CD4-positive, alpha-beta T cell (primary cell): ENCODE results near the gene ZC3H15. TPM values are rescaled to one million over a fixed set of nuclear protein-coding genes. Genes with fewer than 3 reads are reported as not detected.

Source experiments
- ATAC-seq: fragments of 200-7000 bp; cut with Tn5 transposase; one replicate; pipeline ENCODE4 v1.10.0; 2022; ENCODE audit warnings: mild to moderate bottlenecking; ENCODE audit not compliant: poor library complexity
- CTCF ChIA-PET: fragments of 350-600 bp; sonication (Branson Sonifier 250); formaldehyde crosslinking; loops from one replicate; lab custom pipeline; 2021; ENCODE audit warnings: antibody characterized with exemption, inconsistent platforms; lab: Charles Lee
- POLR2A ChIA-PET: fragments of 350-600 bp; sonication (Branson Sonifier 250); formaldehyde crosslinking; loops from one replicate; lab custom pipeline; 2021; ENCODE audit warnings: antibody characterized with exemption, inconsistent platforms; lab: Charles Lee
- DNase-seq, 14 experiments: peaks; one replicate each; pipeline ENCODE4 v3.0.0-alpha.2; 2013 to 2020; ENCODE audit warnings: mixed read lengths in 2 of 14
- H3K27ac ChIP-seq, 2 donors: one replicate each; pipeline versions ENCODE4 v1.5.1 to v1.7.0; 2013; ENCODE audit warnings: low read length in 2 of 2, low read depth in 1 of 2, mild to moderate bottlenecking in 1 of 2
- H3K27me3 ChIP-seq, 2 experiments: 1 replicate in 1 of 2; 2 replicates in 1 of 2; pipeline versions ENCODE4 v1.6.1 to v1.7.0; 2013; ENCODE audit warnings: low read length in 2 of 2, control low read depth in 1 of 2, mild to moderate bottlenecking in 1 of 2, moderate library complexity in 1 of 2; ENCODE audit not compliant: insufficient read depth in 2 of 2, control insufficient read depth in 1 of 2
- H3K36me3 ChIP-seq: one replicate; pipeline ENCODE4 v1.6.1; 2013; ENCODE audit warnings: low read length, control low read depth; ENCODE audit not compliant: insufficient read depth
- H3K4me1 ChIP-seq: one replicate; pipeline ENCODE4 v1.6.1; 2013; ENCODE audit warnings: low read length, control low read depth; ENCODE audit not compliant: insufficient read depth
- H3K4me3 ChIP-seq: one replicate; pipeline ENCODE4 v1.5.1; 2013; ENCODE audit warnings: mild to moderate bottlenecking, low read length, moderate library complexity
- H3K9me3 ChIP-seq, 2 experiments: 1 replicate in 1 of 2; 2 replicates in 1 of 2; pipeline versions ENCODE4 v1.6.1 to v1.7.0; 2013; ENCODE audit warnings: low read length in 2 of 2, mild to moderate bottlenecking in 2 of 2, control low read depth in 1 of 2, moderate library complexity in 1 of 2; ENCODE audit not compliant: control insufficient read depth in 1 of 2, insufficient read depth in 1 of 2
- H3K27ac Mint-ChIP-seq: one replicate; pipeline ENCODE4 v1.8.0; 2020; ENCODE audit warnings: mixed read lengths
- H3K27me3 Mint-ChIP-seq: one replicate; pipeline ENCODE4 v1.8.0; 2021; ENCODE audit warnings: mixed read lengths
- H3K36me3 Mint-ChIP-seq: one replicate; pipeline ENCODE4 v1.8.0; 2021; ENCODE audit warnings: low read depth, mixed read lengths
- H3K4me1 Mint-ChIP-seq: one replicate; pipeline ENCODE4 v1.8.0; 2021; ENCODE audit warnings: low read depth, mixed read lengths
- H3K4me3 Mint-ChIP-seq: one replicate; pipeline ENCODE4 v1.8.0; 2020; ENCODE audit warnings: mild to moderate bottlenecking, mixed read lengths
- H3K9me3 Mint-ChIP-seq: one replicate; pipeline ENCODE4 v1.8.0; 2020; ENCODE audit warnings: mixed read lengths
- intact Hi-C, 2 experiments: fragments of 100-400 bp; cut with DNase I in 1 of 2; cut with micrococcal nuclease in 1 of 2; formaldehyde crosslinking; loops; one replicate each; pipeline versions ENCODE4 v1.15.1 to v1.9.0; 2023 to 2025; cut with DNase I, micrococcal nuclease
- total RNA-seq, 174 experiments: library from RNA in 2 of 174; stranded (reverse) in 2 of 174; gene quantifications; one replicate each; pipeline ENCODE4 v1.2.3 and lab custom pipeline; 2021 to 2026
- TF ChIP-seq, protein P1 (sequence below): fragments of 200-600 bp; IDR thresholded peaks from one replicate; pipeline ENCODE4 v1.8.0; 2022; ENCODE audit warnings: antibody characterized with exemption, mild to moderate bottlenecking

The ZC3H15 gene
- total RNA-seq, 2 experiments from 2014 or later, result 124 to 140 TPM

- DNase-seq (no peak), ATAC-seq (no peak)
- H3K36me3 Mint-ChIP-seq, result peaks cover 9% of the 10 kb centered on the region
- ChIA-PET CTCF (no interaction called here), POLR2A (no interaction called here)
- H3K4me3 ChIP-seq, result no peak overlapping the region
- H3K36me3 ChIP-seq, result no peaks in the 10 kb centered on the region
- intact Hi-C loops, result no loop called here
- H3K4me1 ChIP-seq, result no peaks in the 10 kb centered on the region
- no peaks in the 10 kb centered on the region for H3K4me1 Mint-ChIP-seq
- no peak overlapping the region for H3K4me3 Mint-ChIP-seq
- H3K27ac Mint-ChIP-seq, result no peak overlapping the region
- H3K27me3 ChIP-seq, result no peaks in the 10 kb centered on the region
- TF ChIP-seq, protein P1, sequence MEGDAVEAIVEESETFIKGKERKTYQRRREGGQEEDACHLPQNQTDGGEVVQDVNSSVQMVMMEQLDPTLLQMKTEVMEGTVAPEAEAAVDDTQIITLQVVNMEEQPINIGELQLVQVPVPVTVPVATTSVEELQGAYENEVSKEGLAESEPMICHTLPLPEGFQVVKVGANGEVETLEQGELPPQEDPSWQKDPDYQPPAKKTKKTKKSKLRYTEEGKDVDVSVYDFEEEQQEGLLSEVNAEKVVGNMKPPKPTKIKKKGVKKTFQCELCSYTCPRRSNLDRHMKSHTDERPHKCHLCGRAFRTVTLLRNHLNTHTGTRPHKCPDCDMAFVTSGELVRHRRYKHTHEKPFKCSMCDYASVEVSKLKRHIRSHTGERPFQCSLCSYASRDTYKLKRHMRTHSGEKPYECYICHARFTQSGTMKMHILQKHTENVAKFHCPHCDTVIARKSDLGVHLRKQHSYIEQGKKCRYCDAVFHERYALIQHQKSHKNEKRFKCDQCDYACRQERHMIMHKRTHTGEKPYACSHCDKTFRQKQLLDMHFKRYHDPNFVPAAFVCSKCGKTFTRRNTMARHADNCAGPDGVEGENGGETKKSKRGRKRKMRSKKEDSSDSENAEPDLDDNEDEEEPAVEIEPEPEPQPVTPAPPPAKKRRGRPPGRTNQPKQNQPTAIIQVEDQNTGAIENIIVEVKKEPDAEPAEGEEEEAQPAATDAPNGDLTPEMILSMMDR, result no peak
- no peak overlapping the region for H3K27ac ChIP-seq
- H3K27me3 Mint-ChIP-seq, result no peaks in the 10 kb centered on the region
- no peaks in the 10 kb centered on the region for H3K9me3 Mint-ChIP-seq
- no peaks in the 10 kb centered on the region for H3K9me3 ChIP-seq
Observed at GRCh38 chr2:186526281-186526680, 40.2 kb downstream of the ZC3H15 start.

DNA sequence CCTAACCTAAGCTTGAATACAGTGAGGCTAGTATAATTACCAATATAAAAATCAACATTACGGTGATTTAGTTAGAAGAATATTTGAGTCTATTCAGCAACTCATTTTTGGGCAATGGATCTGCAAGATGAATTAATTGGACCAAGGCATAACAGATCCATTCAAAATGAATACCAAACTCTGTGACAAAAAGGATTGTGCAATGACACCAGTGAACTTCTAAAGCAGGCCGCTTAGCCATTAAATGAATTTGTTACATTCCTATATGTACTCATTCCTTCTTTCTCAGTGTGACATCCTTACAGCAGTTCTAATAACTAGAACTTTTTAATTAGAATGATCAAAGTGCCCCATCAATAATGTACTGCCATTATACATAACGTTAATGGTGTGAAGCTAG, 44.3 kb downstream of the ZC3H15 start:
- no peak overlapping the region for H3K27ac Mint-ChIP-seq
- Histone ChIP-seq H3K4me1 (no peaks in the 10 kb centered on the region), H3K4me3 (no peak overlapping the region), H3K9me3 (no peaks in the 10 kb centered on the region), H3K36me3 (no peaks in the 10 kb centered on the region), H3K27me3 (no peaks in the 10 kb centered on the region), H3K27ac (no peak overlapping the region)
- DNase-seq, result no peak
- ChIA-PET CTCF (no interaction called here), POLR2A (no interaction called here)
- H3K4me3 Mint-ChIP-seq, result no peak overlapping the region
- no peak for ATAC-seq
- no peaks in the 10 kb centered on the region for H3K4me1 Mint-ChIP-seq
- H3K9me3 Mint-ChIP-seq, result no peaks in the 10 kb centered on the region
- TF ChIP-seq, protein P1, result no peak
- no peaks in the 10 kb centered on the region for H3K27me3 Mint-ChIP-seq
- H3K36me3 Mint-ChIP-seq, result no peaks in the 10 kb centered on the region
- intact Hi-C loops, result no loop called here

GRCh38 chr2:186531257-186531775, 45.3 kb downstream of the ZC3H15 start:
- H3K4me1 Mint-ChIP-seq, result no peaks in the 10 kb centered on the region
- ChIA-PET POLR2A (no interaction called here), CTCF (no interaction called here)
- no peak for ATAC-seq
- no peaks in the 10 kb centered on the region for H3K36me3 ChIP-seq
- H3K4me3 Mint-ChIP-seq, result no peak overlapping the region
- H3K4me3 ChIP-seq, result no peak overlapping the region
- H3K9me3 Mint-ChIP-seq, result no peaks in the 10 kb centered on the region
- H3K27me3 ChIP-seq, result no peaks in the 10 kb centered on the region
- H3K27ac Mint-ChIP-seq, result no peak overlapping the region
- peaks cover 7% of the 10 kb centered on the region for H3K27me3 Mint-ChIP-seq
- intact Hi-C loops, result no loop called here
- H3K27ac ChIP-seq, result no peak overlapping the region
- no peaks in the 10 kb centered on the region for H3K36me3 Mint-ChIP-seq
- H3K4me1 ChIP-seq, result no peaks in the 10 kb centered on the region
- no peaks in the 10 kb centered on the region for H3K9me3 ChIP-seq
- no peak for DNase-seq
- TF ChIP-seq, protein P1, result no peak
